HG03565 (cell line): ENCODE data around the gene ASCC2.

Experiments
- ATAC-seq: cut with Tn5 transposase; IDR thresholded peaks from one replicate; pipeline ENCODE4 v1.9.1; 2021; ENCODE audit warnings: mild to moderate bottlenecking, moderate library complexity; ENCODE audit not compliant: unreplicated experiment

ASCC2 gene

GRCh38 chr22:29820961-29821290 lies 17.1 kb downstream of the ASCC2 start:
- no peak for ATAC-seq

- ATAC-seq = no peak
These were observed 18.6 kb downstream of the ASCC2 start for GRCh38 chr22:29819501-29819900.

- no peak for ATAC-seq
These were observed 20.4 kb downstream of the ASCC2 start for GRCh38 chr22:29817724-29818123.

- ATAC-seq = no peak
These were observed 21.1 kb downstream of the ASCC2 start for GRCh38 chr22:29816980-29817379.

GRCh38 chr22:29816539-29816938 lies 21.5 kb downstream of the ASCC2 start:
- no peak for ATAC-seq

- ATAC-seq = no peak
These were observed 21.9 kb downstream of the ASCC2 start for GRCh38 chr22:29816128-29816527.

GRCh38 chr22:29815580-29815979 lies 22.5 kb downstream of the ASCC2 start:
- no peak for ATAC-seq

GRCh38 chr22:29814003-29814402 lies 24.1 kb downstream of the ASCC2 start:
- ATAC-seq = no peak

GRCh38 chr22:29813563-29813962 lies 24.5 kb downstream of the ASCC2 start:
- ATAC-seq = no peak

- ATAC-seq = no peak
These were observed 24.9 kb downstream of the ASCC2 start for GRCh38 chr22:29813126-29813525.

GRCh38 chr22:29811377-29811776 lies 26.7 kb downstream of the ASCC2 start:
- ATAC-seq = no peak

- no peak for ATAC-seq
These were observed 27.9 kb downstream of the ASCC2 start for GRCh38 chr22:29810216-29810615.

- no peak for ATAC-seq
These were observed 31.9 kb downstream of the ASCC2 start for GRCh38 chr22:29806196-29806595.

- no peak for ATAC-seq
These were observed 33.1 kb downstream of the ASCC2 start for GRCh38 chr22:29804985-29805384.

GRCh38 chr22:29803190-29803589 lies 34.9 kb downstream of the ASCC2 start:
- ATAC-seq = no peak

GRCh38 chr22:29801796-29802195 lies 36.3 kb downstream of the ASCC2 start:
- ATAC-seq = no peak

GRCh38 chr22:29801153-29801552 lies 36.9 kb downstream of the ASCC2 start:
- ATAC-seq = no peak

- ATAC-seq = no peak
These were observed 38.8 kb downstream of the ASCC2 start for GRCh38 chr22:29799217-29799680.

GRCh38 chr22:29798801-29799200 lies 39.3 kb downstream of the ASCC2 start:
- ATAC-seq = no peak

- no peak for ATAC-seq
These were observed 39.8 kb downstream of the ASCC2 start for GRCh38 chr22:29798318-29798717.

GRCh38 chr22:29797351-29797750 lies 40.7 kb downstream of the ASCC2 start:
- ATAC-seq = no peak

- ATAC-seq = no peak
These were observed 42.4 kb downstream of the ASCC2 start for GRCh38 chr22:29795663-29796062.

- no peak for ATAC-seq
These were observed 44.7 kb downstream of the ASCC2 start for GRCh38 chr22:29793396-29793795.

- no peak for ATAC-seq
These were observed 48.0 kb downstream of the ASCC2 start for GRCh38 chr22:29790061-29790460.
